Glutamatergic neuron (in vitro differentiated cells): ENCODE results near the gene CFAP299. TPM values are rescaled to one million over a fixed set of nuclear protein-coding genes. Genes with fewer than 3 reads are reported as not detected.
"Not testable (repeated sequence)": the region's sequence is repeated elsewhere in the genome, so short reads cannot be mapped to it uniquely, and the experiment has no call there.

ENCODE experiments used
- DNase-seq: peaks from one replicate; pipeline ENCODE4 v3.0.0; 2022
- H3K27ac Mint-ChIP-seq: one replicate; pipeline ENCODE4 v1.8.0; 2020; ENCODE audit warnings: mild to moderate bottlenecking, mixed read lengths, inconsistent platforms; ENCODE audit not compliant: unreplicated experiment
- H3K27me3 Mint-ChIP-seq: one replicate; pipeline ENCODE4 v1.8.0; 2020; ENCODE audit warnings: mild to moderate bottlenecking, moderate library complexity, mixed read lengths, inconsistent platforms; ENCODE audit not compliant: unreplicated experiment
- H3K36me3 Mint-ChIP-seq: one replicate; pipeline ENCODE4 v1.8.0; 2020; ENCODE audit warnings: mild to moderate bottlenecking, mixed read lengths, inconsistent platforms; ENCODE audit not compliant: unreplicated experiment
- H3K4me1 Mint-ChIP-seq: one replicate; pipeline ENCODE4 v1.8.0; 2020; ENCODE audit warnings: mild to moderate bottlenecking, low read depth, mixed read lengths, inconsistent platforms; ENCODE audit not compliant: unreplicated experiment
- H3K4me3 Mint-ChIP-seq: one replicate; pipeline ENCODE4 v1.8.0; 2020; ENCODE audit warnings: mild to moderate bottlenecking, mixed read lengths, inconsistent platforms; ENCODE audit not compliant: unreplicated experiment
- H3K9me3 Mint-ChIP-seq: one replicate; pipeline ENCODE4 v1.8.0; 2020; ENCODE audit warnings: mild to moderate bottlenecking, moderate library complexity, mixed read lengths, inconsistent platforms; ENCODE audit not compliant: unreplicated experiment
- total RNA-seq: library from RNA; stranded (reverse); fragmentation: NEBNext Ultra II Directional; extraction: Animal tissue kit (Norgen Biotek cat#: 25700); gene quantifications from one replicate; pipeline ENCODE4 v1.2.1, GENCODE V29; 2021; ENCODE audit not compliant: unreplicated experiment
- TF ChIP-seq, protein P1 (sequence below): fragments of 200-600 bp; sonication (generic); IDR thresholded peaks from one replicate; pipeline ENCODE4 v1.5.0; 2021; ENCODE audit not compliant: partially characterized antibody, unreplicated experiment

Gene CFAP299
- total RNA-seq, 1 donor from 2014 or later = not detected

DNA sequence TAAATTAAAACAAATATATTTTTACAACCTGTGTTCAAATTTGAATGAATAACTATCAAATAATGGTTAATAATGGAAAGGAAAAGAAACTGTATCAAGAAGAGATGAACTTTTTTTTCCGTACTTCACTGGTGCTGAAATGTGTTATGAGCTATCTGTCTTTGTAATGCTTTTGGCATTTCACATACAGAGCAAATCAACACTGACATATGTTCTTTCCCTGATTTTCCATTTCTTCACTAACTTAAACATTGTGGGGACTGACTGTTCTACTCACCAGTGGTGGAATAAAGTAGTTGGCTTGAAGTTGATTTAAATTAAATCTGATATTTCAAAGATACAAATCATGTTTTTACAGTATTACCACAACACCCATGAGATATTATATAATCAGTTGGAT is 390.9 kb downstream of the CFAP299 start:
- no peaks in the 10 kb centered on the region for H3K4me1 Mint-ChIP-seq
- H3K27ac Mint-ChIP-seq = no peak overlapping the region
- TF ChIP-seq, protein P1, sequence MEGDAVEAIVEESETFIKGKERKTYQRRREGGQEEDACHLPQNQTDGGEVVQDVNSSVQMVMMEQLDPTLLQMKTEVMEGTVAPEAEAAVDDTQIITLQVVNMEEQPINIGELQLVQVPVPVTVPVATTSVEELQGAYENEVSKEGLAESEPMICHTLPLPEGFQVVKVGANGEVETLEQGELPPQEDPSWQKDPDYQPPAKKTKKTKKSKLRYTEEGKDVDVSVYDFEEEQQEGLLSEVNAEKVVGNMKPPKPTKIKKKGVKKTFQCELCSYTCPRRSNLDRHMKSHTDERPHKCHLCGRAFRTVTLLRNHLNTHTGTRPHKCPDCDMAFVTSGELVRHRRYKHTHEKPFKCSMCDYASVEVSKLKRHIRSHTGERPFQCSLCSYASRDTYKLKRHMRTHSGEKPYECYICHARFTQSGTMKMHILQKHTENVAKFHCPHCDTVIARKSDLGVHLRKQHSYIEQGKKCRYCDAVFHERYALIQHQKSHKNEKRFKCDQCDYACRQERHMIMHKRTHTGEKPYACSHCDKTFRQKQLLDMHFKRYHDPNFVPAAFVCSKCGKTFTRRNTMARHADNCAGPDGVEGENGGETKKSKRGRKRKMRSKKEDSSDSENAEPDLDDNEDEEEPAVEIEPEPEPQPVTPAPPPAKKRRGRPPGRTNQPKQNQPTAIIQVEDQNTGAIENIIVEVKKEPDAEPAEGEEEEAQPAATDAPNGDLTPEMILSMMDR = no peak
- peaks cover 4% of the 10 kb centered on the region for H3K36me3 Mint-ChIP-seq
- H3K27me3 Mint-ChIP-seq = peaks cover 2% of the 10 kb centered on the region
- H3K9me3 Mint-ChIP-seq = peaks cover 3% of the 10 kb centered on the region
- DNase-seq = no peak
- no peak overlapping the region for H3K4me3 Mint-ChIP-seq

- H3K27me3 Mint-ChIP-seq = peaks cover 2% of the 10 kb centered on the region
- TF ChIP-seq, protein P1 = no peak
- no peak for DNase-seq
- H3K27ac Mint-ChIP-seq = no peak overlapping the region
- no peaks in the 10 kb centered on the region for H3K4me1 Mint-ChIP-seq
- no peak overlapping the region for H3K4me3 Mint-ChIP-seq
- H3K36me3 Mint-ChIP-seq = no peaks in the 10 kb centered on the region
- no peaks in the 10 kb centered on the region for H3K9me3 Mint-ChIP-seq
Observed at GRCh38 chr4:80730158-80730557, 394.6 kb downstream of the CFAP299 start.

DNA sequence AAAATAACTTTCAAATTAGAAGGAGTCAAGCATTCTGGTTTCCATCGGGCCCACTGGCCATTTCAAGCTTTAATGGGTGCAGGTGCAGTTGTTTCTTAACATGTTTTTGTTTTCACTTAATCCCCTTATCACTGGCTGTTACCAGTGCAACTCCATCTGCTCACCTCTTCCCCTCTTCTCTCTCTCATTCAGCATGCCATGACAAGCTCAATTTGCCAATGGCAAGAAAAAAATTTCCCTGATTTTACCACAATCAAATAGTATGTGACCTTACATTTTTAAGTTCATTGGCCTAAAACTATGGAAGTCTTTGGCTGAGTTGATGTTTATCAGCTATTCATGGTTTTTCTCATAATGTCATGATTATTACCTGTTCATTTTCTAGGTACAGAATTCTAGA is 395.9 kb downstream of the CFAP299 start:
- no peak for DNase-seq
- H3K27me3 Mint-ChIP-seq = peaks cover 2% of the 10 kb centered on the region
- H3K9me3 Mint-ChIP-seq = no peaks in the 10 kb centered on the region
- no peaks in the 10 kb centered on the region for H3K4me1 Mint-ChIP-seq
- no peak overlapping the region for H3K4me3 Mint-ChIP-seq
- H3K27ac Mint-ChIP-seq = no peak overlapping the region
- H3K36me3 Mint-ChIP-seq = no peaks in the 10 kb centered on the region
- TF ChIP-seq, protein P1 = no peak

DNA sequence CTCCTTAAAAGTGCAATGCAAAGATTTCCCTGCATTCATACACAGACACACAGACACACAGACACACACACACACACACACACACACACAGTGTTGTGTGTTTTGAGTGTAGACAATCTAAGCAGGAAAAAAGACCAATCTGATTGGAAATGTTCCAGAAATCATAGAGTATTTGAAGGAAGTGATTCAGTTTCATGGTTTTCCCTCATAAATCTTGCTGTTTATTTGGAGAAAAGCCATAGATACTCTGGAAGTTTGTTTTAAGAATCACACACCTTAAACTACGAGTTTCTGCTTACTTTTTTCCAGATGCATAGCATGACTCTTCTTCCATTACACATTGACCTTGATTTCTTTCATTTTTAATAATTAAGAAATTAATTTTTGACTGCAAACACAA is 396.5 kb downstream of the CFAP299 start:
- Mint-ChIP-seq H3K4me1 (no peaks in the 10 kb centered on the region), H3K36me3 (no peaks in the 10 kb centered on the region), H3K4me3 (no peak overlapping the region), H3K27ac (no peak overlapping the region), H3K9me3 (no peaks in the 10 kb centered on the region), H3K27me3 (peaks cover 2% of the 10 kb centered on the region)
- TF ChIP-seq, protein P1 = no peak
- no peak for DNase-seq

DNA sequence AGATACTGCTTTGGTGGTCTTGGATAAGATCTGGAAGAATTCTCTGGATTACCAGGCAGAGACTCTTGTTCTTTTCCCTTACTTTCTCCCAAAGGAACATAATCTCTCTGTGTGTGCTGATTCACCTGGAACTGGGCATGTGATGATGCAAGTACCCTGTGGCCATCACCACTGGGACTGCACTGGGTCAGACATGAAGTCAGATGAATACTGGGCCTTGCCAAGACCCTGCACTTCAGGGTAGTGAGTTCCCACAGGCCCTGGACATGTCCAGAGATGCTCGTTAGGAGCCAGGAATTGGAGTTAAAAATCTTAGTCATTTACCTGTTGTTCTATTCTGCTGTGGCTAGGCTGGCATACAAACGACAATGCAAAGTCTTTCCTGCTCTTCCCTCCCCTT is 404.8 kb downstream of the CFAP299 start:
- H3K27ac Mint-ChIP-seq = no peak overlapping the region
- no peak overlapping the region for H3K4me3 Mint-ChIP-seq
- DNase-seq = no peak
- H3K9me3 Mint-ChIP-seq = peaks cover 1% of the 10 kb centered on the region
- TF ChIP-seq, protein P1 = no peak
- no peaks in the 10 kb centered on the region for H3K4me1 Mint-ChIP-seq
- peaks cover 4% of the 10 kb centered on the region for H3K36me3 Mint-ChIP-seq
- peaks cover 2% of the 10 kb centered on the region for H3K27me3 Mint-ChIP-seq

DNA sequence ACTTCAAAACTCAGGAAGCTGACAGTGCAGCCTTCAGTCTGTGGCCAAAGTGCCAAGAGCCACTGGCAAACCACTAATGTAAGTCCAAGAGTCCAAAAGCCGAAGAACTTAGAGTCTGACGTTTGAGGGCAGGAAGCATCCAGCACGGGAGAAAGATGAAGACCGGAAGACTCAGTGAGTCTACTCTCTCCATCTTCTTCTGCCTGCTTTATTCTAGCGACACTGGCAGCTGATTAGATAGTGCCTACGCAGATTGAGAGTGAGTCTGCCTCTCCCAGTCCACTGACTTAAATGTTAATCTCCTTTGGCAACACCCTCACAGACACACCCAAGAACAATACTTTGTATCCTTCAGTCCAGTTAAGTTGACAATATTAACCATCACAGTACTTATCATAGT is 414.0 kb downstream of the CFAP299 start:
- DNase-seq, H3K27me3 Mint-ChIP-seq, H3K9me3 Mint-ChIP-seq, H3K4me1 Mint-ChIP-seq, H3K36me3 Mint-ChIP-seq, H3K27ac Mint-ChIP-seq, H3K4me3 Mint-ChIP-seq: not testable (repeated sequence)
